ENCODE measurements around the gene CLCN5.
A peak's percentile ranks its signal among the peaks of the same experiment; 100 is the strongest.

CLCN5 gene

DNA sequence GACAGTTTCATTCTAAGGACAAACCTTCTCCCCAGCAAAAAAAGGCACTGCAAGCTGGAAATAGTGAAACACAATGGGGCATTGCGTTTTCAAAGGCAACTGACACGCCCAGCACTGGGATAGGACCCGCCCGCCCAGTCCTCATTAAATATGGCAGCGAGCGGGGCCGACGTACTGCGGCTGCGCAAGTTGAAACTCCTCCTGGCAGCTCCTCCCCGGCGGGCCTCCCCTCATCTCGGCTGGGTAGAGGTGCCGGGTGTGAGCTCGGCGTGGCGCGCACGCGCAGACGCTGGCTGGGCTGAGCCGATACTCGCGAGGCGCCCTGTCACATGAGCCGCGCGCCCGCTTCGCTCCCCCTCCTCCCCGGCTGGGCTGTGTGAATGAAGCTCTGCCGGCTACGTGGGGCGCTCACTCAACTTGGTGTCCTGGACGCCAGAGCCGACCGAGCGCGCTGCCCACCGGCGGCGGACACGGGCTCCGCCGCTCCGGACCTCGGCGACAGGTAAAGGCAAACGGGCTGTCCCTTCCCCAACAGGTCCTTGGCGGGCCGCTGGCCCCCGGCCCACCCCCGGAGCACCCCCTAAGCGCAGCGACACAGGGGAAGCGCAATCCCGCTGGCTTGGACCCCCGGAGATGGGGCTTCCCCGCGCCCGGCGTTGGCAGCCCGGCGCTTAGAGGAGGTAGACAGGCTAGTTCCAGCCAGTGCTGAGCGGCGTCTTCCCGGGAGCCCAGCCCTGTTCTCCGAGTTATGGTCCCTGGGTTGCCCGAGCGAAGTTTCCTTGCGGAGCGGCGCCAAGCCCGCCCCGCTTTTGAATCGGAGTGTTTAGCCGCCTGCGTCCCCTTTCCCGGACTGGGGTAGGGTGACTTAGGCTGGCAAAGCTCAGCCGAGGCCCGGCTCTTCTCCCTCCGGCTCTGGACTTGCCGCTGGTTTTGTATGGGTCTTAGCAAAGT lies at the start of gene CLCN5:
TSS of gene CLCN5 (plus strand) at position 306 of the 951 bp plus-strand sequence. CDS start 2,703 bp downstream, outside the sequence.
- DNase-seq (ENCODE audit: low read depth in 2 of 2) = peak; percentile 86

GRCh38 chrX:49876750-49877149 lies 45.6 kb upstream of the CLCN5 start:
- DNase-seq (ENCODE audit: low read depth in 2 of 2) = no peak

- DNase-seq (ENCODE audit: low read depth in 2 of 2) = no peak
These were observed 44.8 kb upstream of the CLCN5 start for GRCh38 chrX:49877397-49878101.

DNA sequence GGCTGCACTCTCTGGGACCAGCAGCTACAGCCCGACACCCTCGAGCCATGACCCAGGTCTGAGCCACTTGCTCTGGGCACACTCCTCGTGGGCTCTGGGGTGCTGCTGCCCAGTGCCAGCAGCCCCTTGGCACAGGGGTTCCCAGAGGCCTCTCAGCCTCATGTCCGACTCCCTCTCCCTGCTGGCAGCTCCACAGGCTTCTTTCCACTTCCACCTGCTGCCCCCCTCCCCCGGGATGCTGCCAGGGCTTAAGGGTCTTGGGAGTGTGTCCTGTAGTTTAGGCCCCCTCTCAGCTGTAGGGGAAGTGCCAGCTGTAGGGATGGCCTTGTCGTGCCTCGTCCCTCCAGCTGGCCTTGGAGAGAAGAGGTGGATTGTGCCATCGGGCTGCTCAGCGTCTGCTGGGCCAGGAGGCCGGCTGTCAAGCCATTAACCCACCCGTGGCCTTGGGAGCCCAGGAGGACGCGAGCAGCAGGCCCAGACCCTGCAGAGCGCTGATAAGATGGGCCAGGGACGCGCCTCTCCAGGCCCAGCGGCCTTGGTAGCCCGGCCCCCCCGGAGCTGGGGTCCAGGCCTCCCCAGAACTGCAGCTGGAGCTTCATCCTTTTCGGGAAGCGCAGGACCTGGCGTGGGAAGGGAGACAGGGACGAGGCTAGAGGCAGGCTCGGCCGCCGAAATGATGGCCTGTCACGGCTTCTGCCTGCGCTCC lies 44.1 kb upstream of the CLCN5 start:
- no peak for DNase-seq (ENCODE audit: low read depth in 2 of 2)

DNA sequence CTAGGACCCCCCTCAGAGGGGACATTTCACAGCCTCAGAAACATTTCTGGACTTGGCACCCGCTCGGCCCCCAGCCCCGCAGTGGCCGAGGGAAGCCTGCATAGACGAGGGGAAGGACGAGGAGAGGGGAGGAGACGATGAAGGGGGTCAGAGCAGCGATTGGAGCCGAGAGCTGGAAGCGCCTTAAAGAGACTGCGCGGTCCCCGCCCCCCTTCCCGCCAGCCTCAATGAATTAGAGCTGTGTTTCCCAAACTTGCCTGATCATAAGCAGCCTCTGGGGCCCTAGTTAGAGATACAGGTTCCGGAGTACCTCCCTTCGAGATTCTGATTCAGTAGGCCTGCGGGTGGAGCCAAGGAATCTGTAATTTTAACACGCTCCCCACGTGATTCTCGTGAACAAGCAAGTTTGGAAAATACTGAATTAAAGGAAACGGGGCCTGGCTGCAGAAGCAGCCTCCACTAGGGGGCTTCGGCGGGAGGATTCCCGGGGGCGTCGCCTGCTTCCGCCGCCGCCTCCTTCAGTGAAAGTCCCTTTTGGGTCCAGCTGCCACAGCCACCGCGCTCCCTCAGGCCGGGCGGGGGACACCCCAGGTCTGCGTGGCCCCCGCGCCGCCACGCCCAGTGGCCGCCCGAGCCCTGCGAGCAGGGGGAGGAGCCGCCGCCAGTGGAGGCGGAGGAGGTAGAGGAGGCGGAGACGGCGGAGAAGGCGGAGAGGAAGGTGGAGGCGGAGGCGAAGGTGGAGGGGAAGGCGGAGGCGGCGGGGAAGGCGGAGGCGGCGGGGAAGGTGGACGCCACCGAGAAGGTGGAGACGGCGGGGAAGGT lies 43.4 kb upstream of the CLCN5 start, which contains the start of gene USP27X:
TSS of gene USP27X (plus strand) at position 651 of the 822 bp plus-strand sequence. CDS start 824 bp downstream, outside the sequence.
- peak; percentile 78 to 79 for DNase-seq (ENCODE audit: low read depth in 2 of 2)

DNA sequence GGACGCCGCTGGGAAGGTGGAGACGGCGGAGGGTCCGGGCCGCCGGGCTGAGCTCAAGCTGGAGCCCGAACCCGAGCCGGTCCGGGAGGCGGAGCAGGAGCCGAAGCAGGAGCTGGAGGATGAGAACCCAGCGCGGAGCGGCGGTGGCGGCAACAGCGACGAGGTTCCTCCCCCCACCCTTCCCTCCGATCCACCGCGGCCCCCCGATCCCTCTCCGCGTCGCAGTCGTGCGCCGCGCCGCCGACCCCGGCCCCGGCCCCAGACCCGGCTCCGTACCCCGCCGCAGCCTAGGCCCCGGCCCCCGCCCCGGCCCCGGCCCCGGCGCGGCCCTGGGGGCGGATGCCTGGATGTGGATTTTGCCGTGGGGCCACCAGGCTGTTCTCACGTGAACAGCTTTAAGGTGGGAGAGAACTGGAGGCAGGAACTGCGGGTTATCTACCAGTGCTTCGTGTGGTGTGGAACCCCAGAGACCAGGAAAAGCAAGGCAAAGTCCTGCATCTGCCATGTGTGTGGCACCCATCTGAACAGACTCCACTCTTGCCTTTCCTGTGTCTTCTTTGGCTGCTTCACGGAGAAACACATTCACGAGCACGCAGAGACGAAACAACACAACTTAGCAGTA lies 42.6 kb upstream of the CLCN5 start:
- DNase-seq (ENCODE audit: low read depth in 2 of 2) = no peak

- no peak for DNase-seq (ENCODE audit: low read depth in 2 of 2)
These were observed 41.7 kb upstream of the CLCN5 start for GRCh38 chrX:49880668-49881067.

GRCh38 chrX:49884290-49884862 lies 38.0 kb upstream of the CLCN5 start:
- DNase-seq (ENCODE audit: low read depth in 2 of 2) = peak in 1 of 2 experiments; percentile 13

GRCh38 chrX:49892542-49892941 lies 29.9 kb upstream of the CLCN5 start:
- DNase-seq (ENCODE audit: low read depth in 2 of 2) = no peak

- no peak for DNase-seq (ENCODE audit: low read depth in 2 of 2)
These were observed 25.4 kb upstream of the CLCN5 start for GRCh38 chrX:49896951-49897350.

- no peak for DNase-seq (ENCODE audit: low read depth in 2 of 2)
These were observed 21.3 kb upstream of the CLCN5 start for GRCh38 chrX:49901048-49901447.

DNA sequence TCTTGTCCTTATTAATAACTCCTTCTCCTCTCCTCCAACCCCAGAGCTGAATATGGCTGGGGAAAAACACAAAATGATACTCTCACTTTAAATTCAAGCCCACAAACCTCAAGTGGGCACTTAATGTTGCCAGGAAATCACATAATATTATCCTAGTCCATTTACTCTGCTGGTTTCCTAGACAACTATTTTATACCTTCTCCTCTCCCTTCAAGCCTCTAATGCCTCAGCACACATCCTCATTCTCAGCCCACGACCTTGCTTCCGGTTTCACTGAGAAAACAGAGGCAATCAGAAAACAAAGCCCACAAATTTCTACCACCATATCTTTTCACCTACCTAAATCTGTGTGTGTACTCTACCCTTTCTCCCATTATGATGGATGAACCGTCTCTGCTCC lies 12.1 kb upstream of the CLCN5 start:
- DNase-seq (ENCODE audit: low read depth in 2 of 2) = no peak

- DNase-seq (ENCODE audit: low read depth in 2 of 2) = no peak
These were observed 10.3 kb upstream of the CLCN5 start for GRCh38 chrX:49912086-49912485.

DNA sequence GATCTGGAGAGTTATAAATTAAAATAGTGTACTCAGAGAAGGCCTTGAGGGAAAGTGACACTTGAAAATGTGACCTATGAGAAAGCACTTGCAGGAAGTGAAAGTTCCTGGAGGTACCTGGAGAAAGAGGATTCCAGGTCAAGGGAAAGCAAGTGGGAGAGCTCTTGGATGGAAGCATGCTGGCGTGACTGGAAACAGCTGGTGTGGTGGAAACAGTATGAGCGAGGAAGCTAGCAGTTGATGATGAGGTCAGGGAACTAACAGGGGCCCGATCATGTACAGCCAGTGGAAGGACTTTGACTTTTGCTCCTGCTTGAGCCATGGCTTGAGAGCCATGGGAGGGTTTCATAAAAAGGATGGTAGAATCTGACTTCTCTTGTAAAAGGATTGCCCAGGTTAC lies 9.5 kb upstream of the CLCN5 start:
- DNase-seq (ENCODE audit: low read depth in 2 of 2) = no peak

DNA sequence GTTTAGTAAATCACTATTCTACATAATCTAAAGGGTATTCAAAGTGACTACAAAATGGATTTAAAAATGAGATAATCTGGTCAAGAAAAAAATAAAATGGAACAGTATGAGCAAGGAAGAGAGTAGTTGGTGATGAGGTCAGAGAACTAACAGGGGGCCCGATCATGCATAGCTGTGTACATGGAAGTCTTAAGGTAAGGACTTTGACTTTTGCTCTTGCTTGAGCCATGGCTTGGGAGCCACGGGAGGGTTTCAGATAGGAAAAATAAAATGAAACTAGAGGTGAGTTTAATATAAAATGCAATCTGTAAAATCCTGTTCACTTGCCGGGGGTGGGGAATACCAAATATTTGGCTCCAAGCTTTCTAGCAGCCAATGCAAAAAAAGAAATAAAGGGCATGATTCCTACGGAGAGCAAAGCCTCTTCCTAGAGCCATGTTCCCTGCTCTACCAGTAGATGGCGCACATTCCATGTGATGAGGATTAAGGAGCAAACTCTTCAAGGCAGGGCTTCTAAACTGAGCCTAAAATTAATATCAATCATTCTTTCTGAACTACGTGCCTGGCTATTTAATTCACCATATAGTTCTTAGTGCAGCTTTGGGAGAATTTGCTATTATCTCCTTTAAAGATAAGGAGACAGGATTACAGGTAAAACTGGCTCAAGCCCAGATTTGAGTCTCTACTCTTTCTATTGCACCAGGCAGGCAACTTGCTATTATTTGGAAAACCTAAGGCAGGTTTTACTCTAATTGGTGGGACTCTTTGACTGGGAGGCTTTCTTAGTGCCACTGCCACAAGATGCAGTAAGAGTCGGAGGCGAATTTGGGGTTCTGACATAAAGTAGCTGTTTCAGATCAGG lies 6.8 kb upstream of the CLCN5 start:
- DNase-seq (ENCODE audit: low read depth in 2 of 2) = peak in 1 of 2 experiments; percentile 6

DNA sequence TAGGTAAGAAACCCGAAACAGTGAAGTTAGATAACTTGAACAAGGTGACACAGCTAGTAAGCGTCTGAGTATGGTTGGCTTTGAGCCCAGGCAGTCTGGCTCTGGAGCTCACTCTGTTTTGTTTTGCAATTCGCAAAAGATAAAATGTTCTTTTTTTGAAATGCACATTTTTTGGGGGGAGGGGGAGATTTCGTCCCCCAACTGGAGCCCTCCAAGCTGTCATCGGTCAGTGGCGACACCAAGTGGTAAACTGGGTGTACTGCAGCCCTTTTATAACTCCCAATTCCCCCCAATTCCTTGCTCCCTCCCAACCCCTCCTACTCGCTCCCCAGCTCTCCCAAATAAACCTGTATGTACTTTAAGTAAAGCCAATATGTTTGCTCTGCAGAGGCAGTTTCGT lies 2.8 kb upstream of the CLCN5 start:
- DNase-seq (ENCODE audit: low read depth in 2 of 2) = peak; percentile 15 to 27

DNA sequence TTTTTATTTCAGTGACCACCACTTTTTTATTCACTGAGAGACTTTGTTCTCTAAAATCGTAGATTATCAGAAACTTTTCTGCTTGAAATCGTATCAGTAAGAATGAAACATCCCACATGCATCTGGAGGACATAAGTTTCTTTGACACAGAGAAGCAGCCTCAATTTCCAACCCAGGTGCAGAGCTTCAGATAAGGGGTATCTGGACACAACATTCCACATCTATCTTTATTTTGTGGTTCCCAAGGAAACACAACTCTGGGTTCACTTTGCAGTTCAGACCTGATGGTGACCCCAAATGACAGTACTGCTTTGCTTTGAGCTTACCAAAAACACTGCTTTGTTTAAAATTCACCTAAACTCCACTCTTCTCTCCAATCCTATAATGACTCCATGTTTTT lies 1.3 kb upstream of the CLCN5 start:
- DNase-seq (ENCODE audit: low read depth in 2 of 2) = no peak

GRCh38 chrX:49925176-49925575 lies 2.8 kb downstream of the CLCN5 start:
- DNase-seq (ENCODE audit: low read depth in 2 of 2) = no peak

DNA sequence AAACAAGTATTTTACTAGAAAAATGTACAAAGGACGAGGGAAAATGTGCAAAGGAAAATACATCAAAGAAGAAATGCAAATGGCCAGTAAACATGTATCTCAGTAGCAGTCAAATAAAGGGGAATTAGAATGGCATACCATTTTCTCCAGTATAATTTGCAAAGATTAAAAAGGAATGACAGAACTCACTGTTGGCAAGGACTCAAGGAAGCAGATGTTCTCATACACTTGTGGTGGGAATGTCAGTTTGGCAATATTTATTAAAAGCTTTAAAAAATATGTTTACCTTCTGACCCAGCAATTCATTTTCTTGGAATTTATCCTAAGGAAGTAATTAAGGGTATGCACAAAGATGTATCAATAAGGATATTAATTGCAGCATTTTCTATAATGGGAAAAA lies 7.6 kb downstream of the CLCN5 start:
- DNase-seq (ENCODE audit: low read depth in 2 of 2) = peak in 1 of 2 experiments; percentile 39

Measured in fibroblast of skin of left quadriceps (primary cell).